Measurements from ENCODE around the gene GOSR2.
"Not testable (repeated sequence)": the region's sequence is repeated elsewhere in the genome, so short reads cannot be mapped to it uniquely, and the experiment has no call there.

GOSR2 gene

GRCh38 chr17:46894024-46894423 is 28.9 kb upstream of the GOSR2 start:
- no peak for DNase-seq (ENCODE audit: low spot score)

- no peak for DNase-seq (ENCODE audit: low spot score)
Measured at GRCh38 chr17:46894476-46895151, 28.3 kb upstream of the GOSR2 start.

GRCh38 chr17:46895171-46895570 is 27.8 kb upstream of the GOSR2 start:
- no peak for DNase-seq (ENCODE audit: low spot score)

- no peak for DNase-seq (ENCODE audit: low spot score)
Measured at GRCh38 chr17:46896991-46897390, 26.0 kb upstream of the GOSR2 start.

- DNase-seq (ENCODE audit: low spot score), result no peak
Measured at GRCh38 chr17:46898364-46898763, 24.6 kb upstream of the GOSR2 start.

GRCh38 chr17:46898860-46899259 is 24.1 kb upstream of the GOSR2 start:
- DNase-seq (ENCODE audit: low spot score), result no peak

GRCh38 chr17:46901291-46901690 is 21.7 kb upstream of the GOSR2 start:
- no peak for DNase-seq (ENCODE audit: low spot score)

- no peak for DNase-seq (ENCODE audit: low spot score)
Measured at GRCh38 chr17:46903762-46904672, 18.9 kb upstream of the GOSR2 start.

GRCh38 chr17:46908068-46908737 is 14.8 kb upstream of the GOSR2 start:
- no peak for DNase-seq (ENCODE audit: low spot score)

GRCh38 chr17:46910179-46910927 is 12.6 kb upstream of the GOSR2 start:
- DNase-seq (ENCODE audit: low spot score), result no peak

- no peak for DNase-seq (ENCODE audit: low spot score)
Measured at GRCh38 chr17:46911311-46911710, 11.6 kb upstream of the GOSR2 start.

- no peak for DNase-seq (ENCODE audit: low spot score)
Measured at GRCh38 chr17:46915596-46915995, 7.4 kb upstream of the GOSR2 start.

GRCh38 chr17:46916211-46916610 is 6.7 kb upstream of the GOSR2 start:
- peak; percentile 21 for DNase-seq (ENCODE audit: low spot score)

GRCh38 chr17:46916623-46917022 is 6.3 kb upstream of the GOSR2 start:
- DNase-seq (ENCODE audit: low spot score), result no peak

GRCh38 chr17:46917041-46917440 is 5.9 kb upstream of the GOSR2 start:
- no peak for DNase-seq (ENCODE audit: low spot score)

- no peak for DNase-seq (ENCODE audit: low spot score)
Measured at GRCh38 chr17:46917516-46917915, 5.4 kb upstream of the GOSR2 start.

- not testable (repeated sequence) for DNase-seq (ENCODE audit: low spot score)
Measured at GRCh38 chr17:46921962-46922361, 998 bp upstream of the GOSR2 start.

GRCh38 chr17:46922487-46922803 is 515 bp upstream of the GOSR2 start:
- DNase-seq (ENCODE audit: low spot score), result no peak

GRCh38 chr17:46925185-46925868 is 2.4 kb downstream of the GOSR2 start:
- DNase-seq (ENCODE audit: low spot score), result no peak

GRCh38 chr17:46928467-46929261 is 5.7 kb downstream of the GOSR2 start:
- no peak for DNase-seq (ENCODE audit: low spot score)

- peak; percentile 93 for DNase-seq (ENCODE audit: low spot score)
Measured at GRCh38 chr17:46929413-46929812, 6.5 kb downstream of the GOSR2 start.
